Colonic mucosa (tissue), 4 donors: Measurements from ENCODE around the gene DNAJB1. TPM values are rescaled to one million over a fixed set of nuclear protein-coding genes. Genes with fewer than 3 reads are reported as not detected.
A peak's percentile ranks its signal among the peaks of the same experiment; 100 is the strongest.

Experiments used
- DNase-seq: peaks from one replicate; pipeline ENCODE4 v3.0.0-alpha.2; 2020
- H3K27ac ChIP-seq: fragments of 200-600 bp; one replicate; pipeline ENCODE4 v1.8.0; 2021
- H3K27me3 ChIP-seq: fragments of 200-600 bp; one replicate; pipeline ENCODE4 v1.8.0; 2021
- H3K36me3 ChIP-seq: fragments of 200-600 bp; one replicate; pipeline ENCODE4 v1.8.0; 2021
- H3K4me1 ChIP-seq: fragments of 200-600 bp; one replicate; pipeline ENCODE4 v1.8.0; 2021; ENCODE audit warnings: mild to moderate bottlenecking
- H3K4me3 ChIP-seq: fragments of 200-600 bp; one replicate; pipeline ENCODE4 v1.8.0; 2021
- H3K9ac ChIP-seq, 2 donors: one replicate each; pipeline ENCODE4 v1.7.0; 2013; ENCODE audit warnings: control low read depth in 2 of 2, low read depth in 2 of 2, low read length in 2 of 2
- H3K9me3 ChIP-seq: fragments of 200-600 bp; one replicate; pipeline ENCODE4 v1.8.0; 2021
- intact Hi-C: fragments of 100-400 bp; cut with DNase I; formaldehyde crosslinking; loops from one replicate; pipeline ENCODE4 v1.14.1; 2022
- total RNA-seq, 2 donors: library from RNA; stranded (reverse); fragmentation: NEBNext Ultra II Directional in 1 of 2; extraction: Animal tissue kit (Norgen Biotek cat#: 25700) in 1 of 2; gene quantifications; one replicate each; pipeline ENCODE4 v1.2.1, GENCODE V29; 2021
- TF ChIP-seq, protein P1 (sequence below): fragments of 200-600 bp; IDR thresholded peaks from one replicate; pipeline ENCODE4 v1.8.0; 2022; ENCODE audit warnings: antibody characterized with exemption, mild to moderate bottlenecking
- donor health status: healthy.
- donor health status: DM: no; HTN: no; CAD: no.
- donor health status: DM: no; HTN: no; CAD: no.

Gene DNAJB1
- total RNA-seq, 2 donors from 2014 or later, result 127 to 148 TPM

DNA sequence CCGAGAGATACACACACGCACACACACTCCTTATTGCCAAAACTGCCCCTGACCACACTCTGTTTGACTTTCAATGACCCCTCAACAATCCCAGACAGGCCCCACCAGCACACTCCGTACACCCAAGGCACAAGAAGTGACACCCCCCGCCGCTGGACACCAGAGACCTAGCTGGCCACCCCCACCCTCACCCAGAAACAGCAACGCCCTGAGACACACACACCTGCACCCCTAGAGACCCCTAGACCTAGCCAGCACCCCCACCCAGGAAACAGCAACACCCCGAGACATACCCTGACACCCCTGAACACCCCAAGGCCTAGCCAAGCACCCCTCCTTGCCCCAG is 41.9 kb downstream of the DNAJB1 start:
- TF ChIP-seq, protein P1, sequence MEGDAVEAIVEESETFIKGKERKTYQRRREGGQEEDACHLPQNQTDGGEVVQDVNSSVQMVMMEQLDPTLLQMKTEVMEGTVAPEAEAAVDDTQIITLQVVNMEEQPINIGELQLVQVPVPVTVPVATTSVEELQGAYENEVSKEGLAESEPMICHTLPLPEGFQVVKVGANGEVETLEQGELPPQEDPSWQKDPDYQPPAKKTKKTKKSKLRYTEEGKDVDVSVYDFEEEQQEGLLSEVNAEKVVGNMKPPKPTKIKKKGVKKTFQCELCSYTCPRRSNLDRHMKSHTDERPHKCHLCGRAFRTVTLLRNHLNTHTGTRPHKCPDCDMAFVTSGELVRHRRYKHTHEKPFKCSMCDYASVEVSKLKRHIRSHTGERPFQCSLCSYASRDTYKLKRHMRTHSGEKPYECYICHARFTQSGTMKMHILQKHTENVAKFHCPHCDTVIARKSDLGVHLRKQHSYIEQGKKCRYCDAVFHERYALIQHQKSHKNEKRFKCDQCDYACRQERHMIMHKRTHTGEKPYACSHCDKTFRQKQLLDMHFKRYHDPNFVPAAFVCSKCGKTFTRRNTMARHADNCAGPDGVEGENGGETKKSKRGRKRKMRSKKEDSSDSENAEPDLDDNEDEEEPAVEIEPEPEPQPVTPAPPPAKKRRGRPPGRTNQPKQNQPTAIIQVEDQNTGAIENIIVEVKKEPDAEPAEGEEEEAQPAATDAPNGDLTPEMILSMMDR, result no peak
- no peak for DNase-seq
- no peak overlapping the region for H3K27ac ChIP-seq
- intact Hi-C loops, result loop anchor here (10.0 kb wide), 1 partner anchor 331 kb away; no protein-coding TSS in a partner anchor
- H3K27me3 ChIP-seq, result peaks cover 27% of the 10 kb centered on the region
- H3K9ac ChIP-seq, result no peak overlapping the region
- peaks cover 6% of the 10 kb centered on the region for H3K36me3 ChIP-seq
- H3K9me3 ChIP-seq, result no peaks in the 10 kb centered on the region
- H3K4me1 ChIP-seq, result peaks cover 9% of the 10 kb centered on the region
- H3K4me3 ChIP-seq, result no peak overlapping the region

DNA sequence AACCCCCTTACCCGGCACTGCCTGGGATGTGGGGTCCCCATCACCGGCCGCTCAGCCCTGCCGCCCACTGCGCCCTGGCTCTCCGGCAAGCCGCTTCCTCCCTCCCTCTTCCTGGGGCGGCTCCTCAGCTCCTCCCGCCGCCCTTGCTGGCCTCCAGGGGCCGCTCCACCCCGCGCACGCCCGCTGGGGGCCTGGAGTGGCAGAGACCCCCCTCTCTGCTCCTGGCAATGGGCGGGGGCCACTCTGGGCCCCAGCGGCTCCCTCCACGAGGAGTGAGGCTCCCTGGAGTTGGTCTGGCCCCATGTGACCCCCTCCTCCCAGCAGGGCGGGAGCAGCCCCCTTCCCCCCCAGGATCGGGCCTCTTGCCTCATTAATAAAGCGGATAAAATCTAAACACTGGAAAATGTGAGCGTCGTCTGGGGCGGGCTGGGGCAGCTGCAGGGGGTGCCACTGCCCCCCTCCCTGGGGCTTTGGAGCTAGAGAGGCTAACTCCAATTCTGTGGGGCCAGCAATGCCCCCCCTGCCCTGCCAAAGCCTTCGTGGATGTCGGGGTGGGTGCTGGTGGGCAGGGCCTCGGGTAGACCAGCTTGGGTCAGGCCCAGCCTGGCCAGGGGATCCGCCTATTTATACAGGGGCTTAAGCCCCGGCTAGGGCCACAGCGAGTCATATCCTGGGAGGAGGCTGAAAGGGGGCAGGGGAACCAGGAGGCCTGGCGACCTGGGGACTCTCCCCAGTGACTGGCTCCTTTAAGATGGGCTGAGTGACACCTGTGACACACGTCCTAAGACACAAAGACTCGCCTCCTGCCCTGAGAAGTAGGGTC is 42.7 kb downstream of the DNAJB1 start, which contains the start of gene PTGER1:
Gene PTGER1 (minus strand): TSS at position 104 of the 823 bp plus-strand sequence. CDS start 1,034 bp downstream, outside the sequence.
- H3K9ac ChIP-seq, result peak within 1 kb of the TSS in 1 of 2 donors; percentile 14
- peak; percentile 42 for DNase-seq
- TF ChIP-seq, protein P1, result peak; percentile 24
- H3K9me3 ChIP-seq, result no peaks in the 10 kb centered on the region
- H3K4me1 ChIP-seq, result peaks cover 9% of the 10 kb centered on the region
- no peak within 1 kb of the TSS for H3K4me3 ChIP-seq
- H3K27ac ChIP-seq, result no peak within 1 kb of the TSS
- peaks cover 27% of the 10 kb centered on the region for H3K27me3 ChIP-seq
- intact Hi-C loops, result loop anchor here (10.0 kb wide), 1 partner anchor 331 kb away; no protein-coding TSS in a partner anchor
- H3K36me3 ChIP-seq, result peaks cover 6% of the 10 kb centered on the region

DNA sequence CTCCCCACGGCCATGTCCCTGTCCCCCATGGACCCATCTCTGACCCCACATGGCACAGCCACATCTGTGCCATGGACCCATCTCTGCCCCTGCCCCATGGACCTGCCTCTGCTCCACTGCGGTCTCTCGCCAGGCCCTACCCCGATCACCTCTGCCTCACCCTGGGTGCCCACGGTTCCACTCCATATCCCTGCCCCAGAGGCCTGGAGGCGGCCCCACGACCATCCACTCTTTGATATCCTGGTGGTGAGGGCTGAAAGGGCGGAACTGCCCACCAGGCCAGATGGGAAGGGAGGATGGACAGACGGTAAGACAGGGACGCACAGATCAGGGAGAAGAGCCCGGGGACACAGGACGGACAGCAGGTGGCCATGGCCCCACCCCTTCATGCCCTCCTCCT is 43.4 kb downstream of the DNAJB1 start:
- H3K4me1 ChIP-seq, result peaks cover 9% of the 10 kb centered on the region
- no peaks in the 10 kb centered on the region for H3K9me3 ChIP-seq
- intact Hi-C loops, result loop anchor here (10.0 kb wide), 1 partner anchor 330 kb away; no protein-coding TSS in a partner anchor
- H3K36me3 ChIP-seq, result peaks cover 6% of the 10 kb centered on the region
- no peak overlapping the region for H3K9ac ChIP-seq
- DNase-seq, result no peak
- H3K27me3 ChIP-seq, result peaks cover 27% of the 10 kb centered on the region
- TF ChIP-seq, protein P1, result no peak
- no peak overlapping the region for H3K27ac ChIP-seq
- no peak overlapping the region for H3K4me3 ChIP-seq

DNA sequence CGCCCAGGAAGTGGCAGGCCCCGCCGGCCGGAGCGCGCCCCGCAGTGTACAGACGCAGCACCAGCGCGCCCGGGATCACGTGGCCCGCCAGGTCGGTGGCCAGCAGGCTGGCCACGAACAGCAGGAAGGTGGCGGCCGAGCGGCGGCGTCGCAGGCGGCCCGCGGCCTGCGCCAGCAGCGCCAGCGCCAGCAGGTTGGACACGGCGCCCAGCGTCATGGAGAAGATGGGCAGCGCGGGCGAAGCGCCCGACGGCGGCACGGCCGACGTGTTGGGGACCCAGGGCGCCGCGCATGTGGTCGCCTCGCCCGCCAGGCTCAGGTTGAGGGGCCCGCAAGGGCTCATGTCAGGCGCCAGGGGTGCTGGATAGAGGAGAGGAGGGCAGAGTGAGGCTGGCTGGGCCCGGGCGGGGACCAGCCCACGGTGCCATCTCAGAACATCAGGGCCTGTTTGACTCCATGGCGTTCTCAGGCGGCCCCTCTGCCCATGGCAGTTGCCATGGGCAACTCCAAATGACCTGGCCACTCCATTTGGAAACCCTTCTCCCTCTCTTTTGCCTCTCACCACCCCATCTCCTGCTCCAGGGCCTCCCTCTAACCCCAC is 44.1 kb downstream of the DNAJB1 start:
- DNase-seq, result peak; percentile 58
- TF ChIP-seq, protein P1, result no peak
- Histone ChIP-seq H3K4me1 (peaks cover 9% of the 10 kb centered on the region), H3K9me3 (no peaks in the 10 kb centered on the region), H3K36me3 (peaks cover 6% of the 10 kb centered on the region), H3K27me3 (peaks cover 27% of the 10 kb centered on the region), H3K4me3 (no peak overlapping the region), H3K27ac (no peak overlapping the region), H3K9ac (peak overlapping the region in 1 of 2 donors; percentile 14)
- intact Hi-C loops, result loop anchor here (10.0 kb wide), 1 partner anchor 329 kb away; no protein-coding TSS in a partner anchor

DNA sequence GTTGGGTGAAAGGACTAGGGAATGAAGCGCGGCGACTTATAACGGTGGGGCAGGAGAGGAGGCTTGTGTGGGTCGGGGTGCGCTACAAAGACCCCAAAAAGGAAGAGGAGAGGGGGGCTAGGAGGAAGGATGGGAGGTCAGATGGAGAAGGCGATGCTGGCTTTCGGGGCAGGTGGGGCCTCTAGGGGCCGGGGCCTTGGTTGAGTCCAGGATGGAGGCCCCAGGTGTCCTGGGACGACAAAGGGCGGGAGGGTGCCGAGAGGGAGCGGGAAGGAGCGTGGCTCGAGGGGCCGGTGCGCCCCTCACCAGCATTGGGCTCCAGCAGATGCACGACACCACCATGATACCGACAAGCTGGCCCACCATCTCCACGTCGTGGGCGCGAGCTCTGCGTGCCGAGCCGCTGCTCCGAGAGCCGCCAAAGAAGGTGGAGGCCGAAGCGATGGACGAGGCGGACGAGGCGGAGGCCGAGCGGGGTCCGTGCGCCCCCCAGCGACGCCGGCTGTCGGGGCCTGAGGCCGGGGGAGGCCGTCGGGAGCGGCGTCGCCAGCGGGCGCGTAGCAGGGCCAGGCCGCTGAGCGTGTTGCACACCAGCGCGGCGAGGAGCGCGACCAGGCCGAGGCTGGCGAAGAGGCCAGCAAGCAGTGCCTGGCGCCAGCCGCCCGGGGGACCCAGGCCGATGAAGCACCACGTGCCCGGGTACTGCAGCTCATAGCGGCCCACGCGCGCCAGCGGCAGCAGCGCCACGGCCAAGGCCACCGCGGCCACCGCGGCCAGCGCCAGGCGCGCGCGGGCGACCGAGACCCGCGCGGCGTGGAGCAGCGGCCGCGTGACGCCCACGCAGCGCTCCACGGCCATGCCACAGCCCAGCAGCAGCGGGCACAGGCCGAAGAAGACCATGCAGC is 44.9 kb downstream of the DNAJB1 start:
- Histone ChIP-seq H3K27ac (no peak overlapping the region), H3K4me3 (no peak overlapping the region), H3K9me3 (no peaks in the 10 kb centered on the region), H3K9ac (no peak overlapping the region), H3K27me3 (peaks cover 27% of the 10 kb centered on the region), H3K36me3 (peaks cover 3% of the 10 kb centered on the region), H3K4me1 (peaks cover 9% of the 10 kb centered on the region)
- intact Hi-C loops, result loop anchor here (10.0 kb wide), 1 partner anchor 329 kb away; no protein-coding TSS in a partner anchor
- TF ChIP-seq, protein P1, result no peak
- DNase-seq, result no peak
